Lung (tissue), 12 donors: ENCODE results near the gene CDK1. TPM values are rescaled to one million over a fixed set of nuclear protein-coding genes. Genes with fewer than 3 reads are reported as not detected.

Experiments
- ATAC-seq: fragments of 200-7000 bp; cut with Tn5 transposase; one replicate; pipeline ENCODE4 v1.9.1; 2020; ENCODE audit warnings: moderate number of reproducible peaks; ENCODE audit not compliant: insufficient read depth, low FRiP score
- DNase-seq, 3 donors: peaks; one replicate each; pipeline ENCODE4 v3.0.0-alpha.2; 2013 to 2017
- H3K27ac ChIP-seq, 2 donors: one replicate each; pipeline ENCODE4 v1.5.1; 2013; ENCODE audit warnings: mild to moderate bottlenecking in 2 of 2, moderate library complexity in 2 of 2, control low read depth in 1 of 2, inconsistent platforms in 1 of 2, low read depth in 1 of 2, low read length in 1 of 2
- H3K27me3 ChIP-seq, 3 donors: one replicate each; pipeline ENCODE4 v1.5.1; 2013; ENCODE audit warnings: low read length in 2 of 3; ENCODE audit not compliant: control insufficient read depth in 3 of 3, insufficient read depth in 3 of 3
- H3K36me3 ChIP-seq, 4 donors: one replicate each; pipeline ENCODE4 v1.5.1; 2013; ENCODE audit warnings: low read length in 4 of 4, mild to moderate bottlenecking in 1 of 4, moderate library complexity in 1 of 4; ENCODE audit not compliant: control insufficient read depth in 4 of 4, insufficient read depth in 4 of 4
- H3K4me1 ChIP-seq, 5 donors: one replicate each; pipeline ENCODE4 v1.5.1; 2013; ENCODE audit warnings: low read length in 5 of 5, mild to moderate bottlenecking in 2 of 5, moderate library complexity in 1 of 5; ENCODE audit not compliant: control insufficient read depth in 5 of 5, insufficient read depth in 5 of 5
- H3K4me3 ChIP-seq: one replicate; pipeline ENCODE4 v1.5.1; 2013; ENCODE audit warnings: mild to moderate bottlenecking, control low read depth, moderate library complexity
- H3K9ac ChIP-seq, 2 donors: one replicate each; pipeline ENCODE4 v1.5.1; 2013; ENCODE audit warnings: low read length in 2 of 2, control low read depth in 1 of 2; ENCODE audit not compliant: insufficient read depth in 1 of 2
- H3K9me3 ChIP-seq, 4 donors: one replicate each; pipeline ENCODE4 v1.5.1; 2013; ENCODE audit warnings: low read length in 3 of 4, mild to moderate bottlenecking in 1 of 4, moderate library complexity in 1 of 4; ENCODE audit not compliant: control insufficient read depth in 4 of 4, insufficient read depth in 3 of 4
- CTCF ChIP-seq: IDR thresholded peaks from 2 replicates; pipeline ENCODE4 v1.5.1; 2012; ENCODE audit warnings: mild to moderate bottlenecking; ENCODE audit errors: control extremely low read depth, extremely low read depth
- WGBS, 2 donors: extraction: QIAGEN DNeasy Blood & Tissue Kit; methylation state at CpG; one replicate each; pipeline ENCODE4 v1.1.7; 2013; 5-methylcytosine and 5-hydroxymethylcytosine counted together
- polyA plus RNA-seq, 2 donors: library from polyadenylated mRNA; stranded (reverse); fragments of 200-250 nt; gene quantifications; one replicate each; pipeline ENCODE4 v1.2.1, GENCODE V29; 2013
- total RNA-seq, 2 donors: library from RNA; depleted of rRNA in 1 of 2; stranded (reverse); fragments of >200 nt in 1 of 2; gene quantifications; one replicate each; pipeline ENCODE4 v1.2.1, GENCODE V29; 2014 to 2021
- donor health status: control.
- donor health status: control.
- donor health status: Bipolar disorder and iron deficiency.
- donor health status: healthy.
- donor health status: DM: yes; HTN: yes; CAD: no.

Gene CDK1
- total and polyA plus RNA-seq, 4 donors: 3.2 to 16.0 (median 7.7) TPM

- Histone ChIP-seq H3K9me3 (no peaks in the 10 kb centered on the region), H3K27ac (no peak overlapping the region), H3K36me3 (peaks cover 0 to 3% (median 0%) of the 10 kb centered on the region in 4 donors), H3K9ac (no peak overlapping the region), H3K4me3 (no peak overlapping the region), H3K27me3 (no peaks in the 10 kb centered on the region), H3K4me1 (peaks cover 0 to 35% (median 2%) of the 10 kb centered on the region in 5 donors)
- ATAC-seq (no peak), DNase-seq (no peak)
- 96 to 100% methylated on average over 1 of the region's 1 CpG for WGBS, 2 donors
- no peak for TF ChIP-seq CTCF
These were observed 21.8 kb downstream of the CDK1 start for GRCh38 chr10:60799971-60800650.

- ATAC-seq (no peak), DNase-seq (no peak)
- Histone ChIP-seq H3K9ac (no peak overlapping the region), H3K36me3 (peaks cover 0 to 3% (median 0%) of the 10 kb centered on the region in 4 donors), H3K27me3 (no peaks in the 10 kb centered on the region), H3K9me3 (no peaks in the 10 kb centered on the region), H3K4me3 (no peak overlapping the region), H3K27ac (no peak overlapping the region), H3K4me1 (peaks cover 0 to 32% (median 2%) of the 10 kb centered on the region in 5 donors)
- no peak for TF ChIP-seq CTCF
These were observed 22.6 kb downstream of the CDK1 start for GRCh38 chr10:60800918-60801317.

- no peak overlapping the region for H3K27ac ChIP-seq
- H3K9me3 ChIP-seq: no peaks in the 10 kb centered on the region
- DNase-seq: peak in 2 of 3 donors; percentile 93 to 94
- peaks cover 0 to 32% (median 2%) of the 10 kb centered on the region in 5 donors for H3K4me1 ChIP-seq
- 47 to 83% methylated on average over 1 of the region's 1 CpG for WGBS, 2 donors
- TF ChIP-seq CTCF: no peak
- H3K27me3 ChIP-seq: no peaks in the 10 kb centered on the region
- no peak for ATAC-seq
- peaks cover 0 to 3% (median 0%) of the 10 kb centered on the region in 4 donors for H3K36me3 ChIP-seq
- no peak overlapping the region for H3K4me3 ChIP-seq
- no peak overlapping the region for H3K9ac ChIP-seq
These were observed 23.2 kb downstream of the CDK1 start for GRCh38 chr10:60801522-60801921.

GRCh38 chr10:60803433-60803832 lies 25.2 kb downstream of the CDK1 start:
- Histone ChIP-seq H3K27me3 (no peaks in the 10 kb centered on the region), H3K9me3 (no peaks in the 10 kb centered on the region), H3K27ac (no peak overlapping the region), H3K4me1 (peaks cover 0 to 44% (median 2%) of the 10 kb centered on the region in 5 donors), H3K36me3 (no peaks in the 10 kb centered on the region), H3K4me3 (no peak overlapping the region), H3K9ac (no peak overlapping the region)
- TF ChIP-seq CTCF: no peak
- no peak for ATAC-seq
- WGBS, 2 donors: 67 to 79% methylated on average over 5 of the region's 5 CpGs
- no peak for DNase-seq
